Medulla oblongata (tissue), 1 donor: ENCODE results near the gene TFPT.
A peak's percentile ranks its signal among the peaks of the same experiment; 100 is the strongest.

Experiments
- DNase-seq: peaks from one replicate; pipeline ENCODE4 v3.0.0-alpha.2; 2015; ENCODE audit errors: extremely low spot score

TFPT gene, protein sequence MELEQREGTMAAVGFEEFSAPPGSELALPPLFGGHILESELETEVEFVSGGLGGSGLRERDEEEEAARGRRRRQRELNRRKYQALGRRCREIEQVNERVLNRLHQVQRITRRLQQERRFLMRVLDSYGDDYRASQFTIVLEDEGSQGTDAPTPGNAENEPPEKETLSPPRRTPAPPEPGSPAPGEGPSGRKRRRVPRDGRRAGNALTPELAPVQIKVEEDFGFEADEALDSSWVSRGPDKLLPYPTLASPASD

DNA sequence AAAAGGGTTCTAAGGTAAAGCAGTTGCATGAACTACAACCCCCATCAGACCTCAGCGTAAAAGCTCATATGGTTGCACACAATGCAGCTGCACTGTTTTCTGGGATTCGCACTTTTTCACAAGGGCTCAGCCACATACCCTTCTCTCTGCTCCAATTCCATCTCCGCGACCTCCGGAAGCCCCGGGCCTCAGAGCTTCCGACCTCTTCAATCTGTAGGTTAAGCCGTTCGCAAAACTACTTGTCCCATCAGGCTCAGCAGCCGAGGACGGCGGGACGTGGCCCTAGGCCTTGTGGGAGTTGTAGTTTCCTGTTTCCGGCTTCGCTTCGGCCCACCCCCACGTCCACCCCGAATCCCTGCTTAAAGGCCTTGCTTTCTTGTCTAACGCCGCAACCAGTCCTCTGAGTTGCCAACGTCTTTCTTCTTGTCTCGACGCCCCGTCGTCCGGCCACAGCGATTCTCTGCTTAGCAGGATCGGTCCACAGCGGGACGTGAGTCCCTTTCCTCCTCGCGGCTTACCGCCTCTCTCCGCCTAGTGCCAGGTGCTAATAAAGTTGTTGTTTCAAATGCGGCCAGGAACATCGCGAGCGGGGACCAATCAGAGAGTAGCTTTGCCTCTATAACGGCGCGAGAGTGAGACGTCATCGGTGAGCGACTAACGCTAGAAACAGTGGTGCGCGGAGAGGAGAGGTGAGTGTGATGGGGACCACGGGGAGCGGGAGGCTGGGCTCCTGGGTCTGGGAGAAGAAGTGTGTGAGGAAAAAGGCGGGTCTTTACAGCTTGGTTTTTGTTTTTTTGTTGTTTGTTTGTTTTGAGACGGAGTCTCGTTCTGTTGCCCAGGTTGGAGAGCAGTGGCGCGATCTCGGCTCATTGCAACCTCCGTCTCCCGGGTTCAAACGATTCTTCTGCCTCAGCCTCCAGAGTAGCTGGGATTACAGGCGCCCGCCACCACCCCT, at the start of gene TFPT, which contains the start of gene PRPF31:
TFPT (minus strand) TSS at position 549 of the 955 bp plus-strand sequence; CDS start at position 161, 388 bp downstream.
PRPF31 (plus strand) TSS at position 646 of the 955 bp plus-strand sequence. CDS start 2,525 bp downstream, outside the sequence.
- DNase-seq: peak; percentile 98

GRCh38 chr19:54165222-54165621, 49.8 kb upstream of the TFPT start:
- DNase-seq: no peak

- DNase-seq: no peak
These were observed 49.1 kb upstream of the TFPT start for GRCh38 chr19:54164369-54165068.

GRCh38 chr19:54162884-54163283, 47.4 kb upstream of the TFPT start:
- DNase-seq: no peak

DNA sequence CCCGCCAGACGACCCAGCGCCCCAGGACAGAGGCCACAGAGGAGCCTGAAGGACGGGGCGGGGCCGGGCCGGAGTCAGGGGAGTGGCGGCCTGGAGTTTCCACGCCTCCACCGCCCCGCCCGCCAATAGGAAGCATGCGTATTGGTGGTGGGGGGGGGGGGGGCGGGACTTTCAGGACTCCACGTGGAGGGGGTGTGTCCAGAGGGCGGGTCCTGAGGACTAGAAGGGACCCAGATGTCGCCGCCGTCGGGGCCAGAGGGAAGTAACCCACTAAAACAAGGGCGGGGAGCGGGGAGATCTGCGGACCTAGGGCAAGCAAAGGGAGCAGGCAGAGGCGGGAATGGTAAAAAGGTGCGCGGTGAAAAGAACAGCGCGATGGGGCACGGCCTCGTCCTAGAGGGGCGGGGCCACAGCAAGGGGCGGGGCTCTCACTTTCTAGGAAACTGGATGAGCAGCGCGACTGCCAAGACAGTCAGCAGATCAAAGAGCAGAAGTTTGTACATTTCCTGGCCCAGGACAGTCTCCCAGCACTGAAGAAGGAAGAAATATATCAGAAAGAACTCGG, 46.9 kb upstream of the TFPT start:
- peak; percentile 74 for DNase-seq

- no peak for DNase-seq
These were observed 45.4 kb upstream of the TFPT start for GRCh38 chr19:54160854-54161253.

DNA sequence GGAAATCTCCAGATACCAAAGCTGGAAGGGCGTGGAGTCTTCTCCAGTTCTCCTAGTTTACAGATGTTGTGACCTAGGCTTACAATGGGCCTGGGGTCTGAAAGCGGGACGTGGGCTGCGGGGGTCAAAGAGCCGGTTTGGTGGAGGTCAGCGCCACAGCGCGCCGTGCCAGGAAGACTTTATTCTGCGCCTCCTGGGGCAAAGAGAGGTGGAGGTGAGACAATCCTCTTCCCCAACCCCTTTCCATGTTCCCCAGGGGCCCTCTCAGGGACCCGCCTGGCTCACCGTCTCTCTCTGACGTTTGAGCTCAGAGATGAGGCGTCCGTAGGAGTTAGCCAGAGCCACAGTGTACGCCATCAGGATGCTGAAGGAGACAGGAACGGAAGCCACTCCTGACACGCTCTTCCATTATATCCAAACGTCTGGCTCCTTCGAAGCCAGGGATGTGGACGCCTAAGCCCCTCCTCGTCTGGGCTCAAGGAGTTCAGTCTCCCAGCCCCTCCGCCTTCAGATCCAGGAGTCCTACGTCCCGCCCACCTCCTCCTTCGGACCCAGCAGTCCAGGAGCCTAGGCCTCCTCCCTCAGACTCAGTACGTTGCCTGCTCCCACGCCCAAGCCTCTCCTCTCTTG, 44.8 kb upstream of the TFPT start:
- DNase-seq: peak; percentile 15

DNA sequence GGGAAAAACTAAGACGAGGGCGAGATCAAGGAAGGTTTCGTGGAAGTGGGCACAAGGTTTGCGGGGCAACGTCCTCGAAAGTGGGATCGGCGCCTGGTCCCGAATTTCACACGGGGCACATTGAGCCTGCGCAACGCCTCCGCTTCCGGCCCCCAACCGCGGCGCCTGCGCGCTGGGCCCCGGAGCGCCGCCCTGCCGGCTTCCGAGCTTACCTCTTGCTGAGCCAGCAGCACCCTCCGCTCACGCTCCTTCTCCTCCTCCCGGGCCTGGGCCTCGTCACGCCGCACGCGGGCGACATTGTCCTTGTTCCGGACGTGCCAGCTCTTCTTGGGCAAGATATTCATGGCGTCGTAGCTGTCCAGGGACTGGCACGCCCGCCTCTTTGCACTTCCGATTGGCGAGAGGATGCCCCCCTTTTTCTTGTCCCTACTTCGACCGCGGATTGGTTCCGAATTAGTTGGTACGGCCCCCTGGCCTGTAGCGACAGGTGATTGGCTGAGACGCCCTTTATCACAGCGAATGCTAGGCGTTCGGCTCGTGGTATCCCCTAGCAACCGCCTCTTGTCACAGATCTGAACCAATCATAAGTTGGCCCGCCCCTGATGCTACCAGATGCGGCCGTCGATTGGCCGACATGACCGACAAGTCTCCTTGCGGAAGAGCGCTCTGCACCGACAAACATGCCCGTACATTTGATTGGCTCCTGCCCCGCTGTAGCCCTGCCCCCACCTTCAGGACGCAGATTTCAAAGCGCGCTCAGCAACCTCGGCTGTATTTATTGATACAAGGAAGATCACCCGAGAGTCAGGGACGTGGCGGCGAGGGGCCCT, 44.1 kb upstream of the TFPT start, which contains the start of gene LENG1:
LENG1 (minus strand) TSS at position 370 of the 830 bp plus-strand sequence; CDS start at position 344, 26 bp downstream.
- peak; percentile 100 for DNase-seq

DNA sequence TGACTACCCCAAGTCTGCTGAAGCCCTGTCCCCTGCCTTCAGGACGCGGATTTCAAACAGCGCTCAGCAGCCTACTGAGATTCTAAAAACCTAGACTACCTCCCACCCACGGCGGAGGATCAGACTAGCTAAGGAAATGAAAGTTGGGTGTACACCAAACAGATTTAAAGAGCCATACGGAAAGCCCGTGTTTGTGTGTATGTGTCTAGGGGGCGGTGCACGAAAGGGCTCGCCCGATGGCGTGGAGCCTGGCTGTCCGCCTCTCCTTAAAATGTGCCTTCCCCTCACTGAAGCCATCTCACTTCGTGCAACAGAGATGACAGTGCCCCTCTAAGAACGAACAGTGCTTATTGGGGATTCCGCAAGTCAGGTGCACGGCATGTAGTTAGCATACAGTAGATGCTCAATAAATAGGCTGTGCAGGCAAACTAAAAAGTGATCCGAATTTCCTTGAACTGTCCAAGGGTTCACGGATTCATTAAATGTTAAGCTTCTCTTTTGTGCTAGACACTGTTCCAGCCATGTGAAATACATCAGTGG, 43.4 kb upstream of the TFPT start:
- DNase-seq: no peak

DNA sequence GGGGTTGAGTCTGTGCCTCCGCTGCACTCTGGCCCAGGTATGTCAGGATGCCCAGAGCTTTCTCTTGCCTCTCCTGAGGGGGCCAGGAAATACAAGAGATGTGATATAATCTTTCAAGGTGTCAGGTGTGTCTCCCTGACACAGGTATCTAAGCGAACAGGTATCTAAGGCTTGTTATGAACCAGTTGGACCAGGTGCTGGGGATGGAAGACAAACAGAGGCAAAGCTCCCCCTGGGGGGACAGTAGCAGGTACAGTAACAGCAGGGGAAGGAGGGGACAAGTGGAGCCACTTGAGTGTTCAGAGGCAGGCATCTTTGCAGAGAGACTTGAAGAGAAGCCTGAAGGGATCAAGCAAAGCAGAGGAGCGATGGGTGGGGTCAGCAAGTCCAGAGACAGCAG, 41.5 kb upstream of the TFPT start:
- DNase-seq: no peak

DNA sequence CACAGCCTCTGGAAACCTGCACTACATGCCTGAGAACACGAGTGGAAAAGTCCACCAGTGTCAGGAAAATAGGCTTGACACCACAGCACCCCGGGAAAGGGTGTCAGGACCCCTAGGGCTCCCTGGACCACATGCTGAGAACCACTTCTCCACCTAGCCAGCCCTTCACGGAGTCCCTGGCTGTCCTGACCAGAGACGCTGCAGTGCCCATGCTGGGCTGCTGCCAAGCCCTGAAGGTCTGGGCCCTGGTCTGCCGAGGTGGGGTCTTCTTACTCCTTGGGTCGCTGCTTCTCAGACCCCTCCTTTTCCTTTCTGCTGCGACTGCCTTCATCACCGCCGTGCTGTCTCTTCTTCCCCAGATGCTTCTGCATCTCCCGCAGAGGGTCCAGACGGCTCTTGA, 41.0 kb upstream of the TFPT start:
- DNase-seq: no peak

GRCh38 chr19:54155694-54156093, 40.2 kb upstream of the TFPT start:
- DNase-seq: no peak

DNA sequence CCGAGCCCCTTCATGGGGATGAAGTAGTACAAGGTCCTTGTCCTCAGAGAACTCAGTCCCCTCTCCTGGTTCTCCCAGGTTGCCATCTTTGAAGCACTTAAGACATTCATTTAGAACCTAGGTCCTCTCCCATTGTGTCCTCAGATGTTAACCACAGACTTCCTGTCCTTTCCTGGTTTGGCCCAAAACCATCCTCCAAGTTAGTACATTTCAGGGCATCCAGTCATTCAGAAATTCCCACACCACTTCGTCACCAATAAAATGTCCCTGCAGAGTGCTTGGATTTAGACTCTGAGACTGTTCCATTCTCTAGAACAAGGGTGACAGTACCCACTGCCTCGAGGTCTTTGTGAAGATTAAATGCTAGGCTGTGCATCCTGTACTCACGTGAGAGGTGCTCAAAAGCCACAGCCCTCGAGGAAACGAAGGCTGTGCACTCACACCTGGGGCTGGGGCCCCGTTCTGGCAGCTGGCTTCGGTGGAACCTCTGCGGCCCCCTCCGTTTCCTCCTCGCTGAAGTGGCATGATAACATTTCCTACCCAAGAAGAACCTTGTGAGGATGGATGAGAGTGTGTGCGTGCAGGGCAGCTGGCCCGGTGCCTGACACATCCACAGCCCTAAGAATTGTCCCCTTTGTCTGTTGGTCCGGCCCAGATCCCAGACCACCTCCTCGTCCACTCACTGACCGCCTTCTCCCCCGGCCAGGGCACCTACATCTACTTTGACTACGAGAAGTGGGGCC, 39.3 kb upstream of the TFPT start:
- DNase-seq: no peak

GRCh38 chr19:54153731-54154326, 38.4 kb upstream of the TFPT start:
- no peak for DNase-seq

- DNase-seq: no peak
These were observed 37.5 kb upstream of the TFPT start for GRCh38 chr19:54152878-54153524.

DNA sequence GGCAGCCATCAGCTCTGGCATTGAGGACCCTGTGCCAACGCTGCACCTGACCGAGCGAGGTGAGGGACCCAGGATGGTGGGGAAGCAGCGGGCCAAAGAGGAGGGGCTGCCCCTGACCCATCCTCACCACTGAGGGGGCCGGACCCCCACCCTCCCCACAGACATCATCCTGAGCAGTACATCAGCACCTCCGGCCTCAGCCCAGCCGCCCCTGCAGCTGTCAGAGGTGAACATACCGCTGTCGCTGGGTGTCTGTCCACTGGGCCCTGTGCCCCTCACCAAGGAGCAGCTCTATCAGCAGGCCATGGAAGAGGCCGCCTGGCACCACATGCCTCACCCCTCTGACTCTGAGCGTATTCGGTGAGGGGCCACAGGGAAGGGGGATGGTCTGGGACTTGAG, 36.8 kb upstream of the TFPT start:
- no peak for DNase-seq

DNA sequence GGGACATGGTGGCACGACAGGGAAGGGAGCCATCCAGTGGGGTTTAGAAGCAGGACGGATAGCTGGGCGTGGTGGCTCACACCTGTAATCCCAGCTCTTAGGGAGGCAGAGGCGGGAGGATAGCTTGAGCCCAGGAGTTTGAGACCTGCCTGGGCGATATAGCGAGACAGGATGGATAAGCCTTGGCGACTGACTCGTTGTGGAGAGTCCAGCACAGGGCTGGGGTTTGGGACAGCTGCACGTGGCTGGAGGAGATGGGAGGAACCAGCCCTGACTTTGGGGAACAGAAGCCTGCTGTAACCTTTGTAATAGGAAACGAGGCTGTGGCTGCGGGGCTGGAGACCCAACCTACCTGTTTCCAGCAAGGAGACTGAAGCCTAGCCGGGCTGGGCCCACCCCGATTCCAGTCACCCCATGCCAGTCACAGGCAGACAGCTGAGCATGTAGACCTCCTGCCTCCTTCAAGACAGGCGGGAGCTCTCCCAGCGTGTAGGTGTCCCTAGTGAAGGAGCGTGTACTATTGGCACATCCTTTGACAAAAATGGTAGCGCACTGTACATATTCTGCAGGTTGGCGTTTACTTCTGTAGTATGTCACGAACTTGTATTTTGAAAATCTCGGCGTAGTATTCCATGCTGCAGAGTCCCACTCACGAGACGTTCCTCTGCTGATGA, 36.0 kb upstream of the TFPT start:
- DNase-seq: no peak
